ENCODE measurements around the gene TNFSF15.

The TNFSF15 gene

GRCh38 chr9:114803479-114804265, 2.2 kb downstream of the TNFSF15 start:
- TF ChIP-seq CTCF (IDR thresholded peaks at IDR 0.05; ENCODE audit: insufficient read depth, low read length, poor library complexity, severe bottlenecking) (no peak), EZH2phosphoT487 (conservative IDR thresholded peaks at IDR 0.05; ENCODE audit: low read length) (no peak)
- Histone ChIP-seq H3F3A (ENCODE audit: insufficient read depth) (no peaks in the 10 kb centered on the region), H4K20me1 (ENCODE audit: low read depth, low read length) (no peaks in the 10 kb centered on the region), H3K4me3 (ENCODE audit: insufficient read depth, low read length, poor library complexity, severe bottlenecking) (no peak overlapping the region), H3K36me3 (ENCODE audit: low read length) (no peaks in the 10 kb centered on the region), H3K9me2 (replicated peaks; ENCODE audit: insufficient read depth, low read length) (no peaks in the 10 kb centered on the region), H3K27ac (ENCODE audit: low read depth, low read length) (no peak overlapping the region), H3K27me3 (ENCODE audit: low read length) (no peaks in the 10 kb centered on the region), H3K9me3 (ENCODE audit: insufficient read depth, low read length) (no peaks in the 10 kb centered on the region), H3K9ac (ENCODE audit: low read length) (no peak overlapping the region), H3K79me2 (ENCODE audit: insufficient read depth, low read length) (no peaks in the 10 kb centered on the region), H2AFZ (ENCODE audit: low read depth, low read length, severe bottlenecking) (no peak overlapping the region), H3K4me2 (ENCODE audit: low read depth, low read length, poor library complexity, severe bottlenecking) (no peak overlapping the region)

- TF ChIP-seq EZH2phosphoT487 (conservative IDR thresholded peaks at IDR 0.05; ENCODE audit: low read length) = no peak
- TF ChIP-seq CTCF (IDR thresholded peaks at IDR 0.05; ENCODE audit: insufficient read depth, low read length, poor library complexity, severe bottlenecking) = no peak
- H4K20me1 ChIP-seq (ENCODE audit: low read depth, low read length) = no peaks in the 10 kb centered on the region
- H3K4me3 ChIP-seq (ENCODE audit: insufficient read depth, low read length, poor library complexity, severe bottlenecking) = no peak overlapping the region
- H3K4me2 ChIP-seq (ENCODE audit: low read depth, low read length, poor library complexity, severe bottlenecking) = no peak overlapping the region
- H3K27ac ChIP-seq (ENCODE audit: low read depth, low read length) = no peak overlapping the region
- no peaks in the 10 kb centered on the region for H3K27me3 ChIP-seq (ENCODE audit: low read length)
- H3K9ac ChIP-seq (ENCODE audit: low read length) = no peak overlapping the region
- no peaks in the 10 kb centered on the region for H3K36me3 ChIP-seq (ENCODE audit: low read length)
- H2AFZ ChIP-seq (ENCODE audit: low read depth, low read length, severe bottlenecking) = no peak overlapping the region
- no peaks in the 10 kb centered on the region for H3K79me2 ChIP-seq (ENCODE audit: insufficient read depth, low read length)
- no peaks in the 10 kb centered on the region for H3F3A ChIP-seq (ENCODE audit: insufficient read depth)
- no peaks in the 10 kb centered on the region for H3K9me2 ChIP-seq (replicated peaks; ENCODE audit: insufficient read depth, low read length)
- H3K9me3 ChIP-seq (ENCODE audit: insufficient read depth, low read length) = no peaks in the 10 kb centered on the region
These were observed 5.9 kb downstream of the TNFSF15 start for GRCh38 chr9:114799925-114800324.

GRCh38 chr9:114799441-114799840, 6.4 kb downstream of the TNFSF15 start:
- no peaks in the 10 kb centered on the region for H3K36me3 ChIP-seq (ENCODE audit: low read length)

More at GRCh38 chr9:114799441-114799840, 6.4 kb downstream of the TNFSF15 start:
- no peaks in the 10 kb centered on the region for H3F3A ChIP-seq (ENCODE audit: insufficient read depth)
- H3K27me3 ChIP-seq (ENCODE audit: low read length) = no peaks in the 10 kb centered on the region
- H4K20me1 ChIP-seq (ENCODE audit: low read depth, low read length) = no peaks in the 10 kb centered on the region
- TF ChIP-seq CTCF (IDR thresholded peaks at IDR 0.05; ENCODE audit: insufficient read depth, low read length, poor library complexity, severe bottlenecking) (no peak), EZH2phosphoT487 (conservative IDR thresholded peaks at IDR 0.05; ENCODE audit: low read length) (no peak)
- H3K4me3 ChIP-seq (ENCODE audit: insufficient read depth, low read length, poor library complexity, severe bottlenecking) = no peak overlapping the region
- H3K79me2 ChIP-seq (ENCODE audit: insufficient read depth, low read length) = no peaks in the 10 kb centered on the region
- H2AFZ ChIP-seq (ENCODE audit: low read depth, low read length, severe bottlenecking) = no peak overlapping the region
- H3K4me2 ChIP-seq (ENCODE audit: low read depth, low read length, poor library complexity, severe bottlenecking) = no peak overlapping the region
- H3K9ac ChIP-seq (ENCODE audit: low read length) = no peak overlapping the region
- H3K9me3 ChIP-seq (ENCODE audit: insufficient read depth, low read length) = no peaks in the 10 kb centered on the region
- H3K27ac ChIP-seq (ENCODE audit: low read depth, low read length) = no peak overlapping the region
- no peaks in the 10 kb centered on the region for H3K9me2 ChIP-seq (replicated peaks; ENCODE audit: insufficient read depth, low read length)
